ENCODE data around the gene STK38.

The STK38 gene

GRCh38 chr6:36478051-36478526 lies 69.2 kb downstream of the STK38 start:
- TF ChIP-seq CTCF (IDR thresholded peaks at IDR 0.05), result no peak
- DNase-seq (ENCODE audit: low spot score), result no peak
- H3K27ac ChIP-seq, result no peak overlapping the region
- H3K4me3 ChIP-seq, result no peak overlapping the region

- Histone ChIP-seq H3K4me3 (no peak overlapping the region), H3K27ac (no peak overlapping the region)
- no peak for TF ChIP-seq CTCF (IDR thresholded peaks at IDR 0.05)
- DNase-seq (ENCODE audit: low spot score), result no peak
These were observed 77.3 kb downstream of the STK38 start for GRCh38 chr6:36469946-36470345.

GRCh38 chr6:36469148-36469661 lies 78.1 kb downstream of the STK38 start:
- no peak for TF ChIP-seq CTCF (IDR thresholded peaks at IDR 0.05)
- no peak for DNase-seq (ENCODE audit: low spot score)
- Histone ChIP-seq H3K4me3 (no peak overlapping the region), H3K27ac (no peak overlapping the region)

- DNase-seq (ENCODE audit: low spot score), result no peak
- Histone ChIP-seq H3K4me3 (no peak overlapping the region), H3K27ac (no peak overlapping the region)
- no peak for TF ChIP-seq CTCF (IDR thresholded peaks at IDR 0.05)
These were observed 79.7 kb downstream of the STK38 start for GRCh38 chr6:36467625-36468024.

GRCh38 chr6:36464233-36464632 lies 83.0 kb downstream of the STK38 start:
- no peak for DNase-seq (ENCODE audit: low spot score)
- H3K4me3 ChIP-seq, result no peak overlapping the region
- TF ChIP-seq CTCF (IDR thresholded peaks at IDR 0.05), result no peak
- H3K27ac ChIP-seq, result no peak overlapping the region

- H3K27ac ChIP-seq, result no peak overlapping the region
- TF ChIP-seq CTCF (IDR thresholded peaks at IDR 0.05), result no peak
- DNase-seq (ENCODE audit: low spot score), result no peak
- no peak overlapping the region for H3K4me3 ChIP-seq
These were observed 83.6 kb downstream of the STK38 start for GRCh38 chr6:36463676-36464075.

GRCh38 chr6:36461646-36462045 lies 85.6 kb downstream of the STK38 start:
- Histone ChIP-seq H3K27ac (no peak overlapping the region), H3K4me3 (no peak overlapping the region)
- no peak for TF ChIP-seq CTCF (IDR thresholded peaks at IDR 0.05)
- DNase-seq (ENCODE audit: low spot score), result no peak
